NCI-H226 (cell line): ENCODE results near the gene PLCH2.

Experiments
- DNase-seq: peaks from one replicate; pipeline ENCODE4 v3.0.0-alpha.2; 2015

PLCH2 gene

DNA sequence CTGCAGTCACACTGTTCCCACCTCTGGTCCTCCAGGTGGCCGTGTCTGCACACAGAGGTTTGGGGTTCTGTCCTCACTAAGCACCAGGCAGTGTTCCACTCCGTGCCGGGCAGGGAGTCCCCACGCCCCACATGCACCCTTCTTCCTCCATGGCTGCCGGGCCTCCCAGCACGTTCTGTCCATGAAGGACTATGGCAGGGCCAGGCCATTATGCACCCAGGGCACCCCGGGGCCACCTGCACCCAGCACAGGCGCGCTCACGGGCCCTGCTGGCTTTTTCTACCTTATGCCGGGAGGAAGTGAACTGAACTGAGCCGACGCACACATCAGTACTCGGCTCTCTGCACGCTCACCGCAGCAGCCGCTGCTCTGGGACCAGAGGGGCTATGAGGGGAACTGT, 40.0 kb downstream of the PLCH2 start:
- no peak for DNase-seq

DNA sequence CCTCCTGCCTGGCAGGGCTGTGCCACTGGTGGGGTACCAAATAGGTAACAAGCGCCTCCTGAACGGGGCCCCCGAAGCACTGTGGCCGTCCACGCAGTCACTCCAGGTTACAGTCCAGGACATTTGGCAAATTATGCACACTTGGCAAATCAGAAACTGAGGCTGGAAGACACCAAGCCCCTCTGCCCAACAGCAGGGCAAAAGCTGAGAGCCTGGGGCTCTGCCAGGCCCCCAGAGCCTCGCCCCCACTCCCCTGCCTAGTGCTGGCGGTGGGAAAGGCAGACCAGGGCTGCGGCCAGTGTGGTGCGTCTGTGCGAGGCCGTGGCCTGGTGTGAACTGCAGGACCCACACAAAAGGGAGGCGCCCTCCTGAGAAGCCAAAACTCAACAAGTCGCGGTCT, 40.9 kb downstream of the PLCH2 start:
- no peak for DNase-seq

- no peak for DNase-seq
These were observed 41.9 kb downstream of the PLCH2 start for GRCh38 chr1:2517966-2518365.

GRCh38 chr1:2518528-2518927, 42.4 kb downstream of the PLCH2 start:
- DNase-seq, result no peak

DNA sequence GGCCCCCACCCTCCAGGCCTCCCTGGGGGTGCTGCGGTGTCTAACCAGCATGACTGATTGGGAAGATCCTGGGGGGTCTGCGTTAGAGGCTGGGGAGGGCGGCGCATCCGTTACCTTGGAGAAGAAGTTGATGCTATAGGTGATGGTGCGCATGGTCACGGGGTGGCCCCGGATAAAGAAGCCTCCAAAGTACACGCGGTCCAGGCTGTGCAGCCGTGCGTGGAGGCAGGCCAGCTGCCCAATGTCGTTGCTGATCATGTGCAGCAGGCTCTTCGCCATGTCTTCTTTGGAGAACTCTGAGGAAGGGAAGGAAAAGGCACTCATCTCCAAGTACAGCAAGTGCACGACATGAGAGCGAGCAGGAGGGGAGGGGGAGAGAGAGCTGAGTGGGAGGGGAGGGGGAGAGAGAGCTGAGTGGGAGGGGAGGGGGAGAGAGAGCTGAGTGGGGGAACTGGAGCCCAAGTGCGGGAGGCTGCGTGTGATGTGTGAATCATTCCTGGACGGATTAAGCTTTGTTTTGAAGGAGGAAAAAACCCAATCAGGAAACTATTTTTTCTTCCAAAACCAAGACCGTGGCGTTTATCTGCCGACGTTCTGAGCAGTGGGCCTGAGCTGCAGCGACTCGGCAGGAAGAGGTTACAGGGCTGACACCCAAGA, 43.1 kb downstream of the PLCH2 start:
- DNase-seq, result no peak

DNA sequence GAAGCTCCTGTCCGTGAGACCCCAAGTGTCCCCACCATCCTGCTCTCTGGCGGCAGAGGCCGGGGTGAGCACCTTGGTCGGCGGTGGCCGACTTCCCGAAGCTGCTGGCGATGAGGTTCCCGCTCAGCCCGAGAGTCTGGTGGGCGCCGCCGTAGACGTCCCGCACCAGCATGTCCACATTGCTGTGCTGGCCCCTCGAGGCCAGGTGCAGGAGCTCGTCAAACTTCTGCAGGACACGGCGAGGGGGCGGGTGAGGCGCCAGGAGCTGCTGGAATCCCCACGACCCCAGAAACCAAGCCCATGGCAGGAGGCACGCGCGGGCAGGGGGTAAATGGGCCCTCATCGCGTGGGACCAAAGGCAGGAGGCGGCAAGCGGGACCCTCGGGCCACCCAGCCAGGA, 43.6 kb downstream of the PLCH2 start:
- DNase-seq, result no peak

- no peak for DNase-seq
These were observed 44.1 kb downstream of the PLCH2 start for GRCh38 chr1:2520206-2520605.

DNA sequence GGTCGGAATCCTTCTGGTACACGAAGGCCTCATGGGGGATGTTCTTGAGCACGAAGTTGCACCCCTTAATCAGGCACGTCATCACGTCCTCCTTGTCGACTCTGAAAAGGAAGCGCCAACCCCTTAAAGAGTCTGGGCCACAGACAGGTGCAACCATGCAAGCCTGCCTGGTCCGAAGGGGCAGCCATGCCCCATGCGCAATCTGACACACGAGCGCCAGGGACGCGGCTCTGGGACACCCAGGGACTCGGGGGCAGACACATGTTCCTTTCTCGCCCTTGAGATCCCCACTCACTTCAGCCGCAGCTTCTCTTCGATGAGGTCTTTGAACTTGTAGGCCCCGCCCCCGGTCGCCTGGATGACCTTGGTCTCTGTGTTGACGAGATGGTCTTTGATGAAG, 44.7 kb downstream of the PLCH2 start:
- DNase-seq, result no peak

GRCh38 chr1:2522230-2522629, 46.1 kb downstream of the PLCH2 start:
- no peak for DNase-seq

- DNase-seq, result no peak
These were observed 47.3 kb downstream of the PLCH2 start for GRCh38 chr1:2523191-2523890.

DNA sequence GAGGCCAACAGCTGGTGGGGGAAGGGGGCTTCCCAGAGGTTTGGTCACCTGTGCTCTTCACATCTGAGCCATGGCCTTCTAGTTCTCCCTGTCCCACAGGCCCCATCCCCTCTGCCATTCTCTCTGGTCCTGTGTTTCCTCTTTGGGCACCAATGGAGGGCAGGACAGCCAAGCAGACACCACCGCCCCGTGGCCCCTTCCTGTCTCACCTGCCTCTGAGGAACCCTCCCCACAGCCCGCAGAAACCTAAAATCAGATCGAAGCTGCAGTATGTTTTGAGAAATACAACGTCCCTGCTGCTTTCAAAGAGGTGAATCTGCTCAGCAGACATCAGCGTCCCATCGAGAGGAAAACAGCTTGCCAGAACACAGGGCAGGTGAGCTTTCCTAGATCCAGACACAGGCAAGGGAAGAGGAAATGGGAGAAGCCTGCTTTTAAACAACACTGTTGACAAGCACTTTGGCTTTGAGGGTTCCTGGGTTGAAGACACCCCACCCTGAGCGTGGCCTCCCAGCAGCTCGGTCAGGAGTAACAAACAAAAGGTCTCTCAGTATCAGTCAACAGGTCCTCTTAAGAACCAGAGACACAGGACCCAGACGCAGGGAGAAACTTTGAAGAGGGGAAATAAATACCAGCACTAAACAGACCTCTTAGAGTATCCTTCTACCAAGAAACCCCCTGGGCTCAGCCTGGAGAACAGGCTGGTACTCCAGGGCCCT, 48.0 kb downstream of the PLCH2 start:
- no peak for DNase-seq

DNA sequence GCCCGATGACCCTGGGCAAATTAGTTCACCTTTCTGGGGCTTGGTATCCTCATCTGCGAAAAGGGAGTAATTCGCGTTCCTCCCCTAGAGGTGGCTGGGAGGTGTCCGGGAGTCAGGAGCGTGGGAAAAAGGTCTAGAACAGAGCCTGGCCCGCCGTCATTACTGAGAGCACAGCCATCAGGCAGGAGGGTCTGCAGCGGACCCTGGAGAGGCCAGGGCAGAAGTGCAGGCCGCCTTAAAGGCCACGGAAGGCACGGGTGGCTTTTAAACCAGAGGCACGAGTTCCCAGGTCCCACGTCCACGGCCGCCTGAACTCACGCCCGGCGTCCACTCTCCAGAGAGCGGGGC, 49.5 kb downstream of the PLCH2 start:
- no peak for DNase-seq

DNA sequence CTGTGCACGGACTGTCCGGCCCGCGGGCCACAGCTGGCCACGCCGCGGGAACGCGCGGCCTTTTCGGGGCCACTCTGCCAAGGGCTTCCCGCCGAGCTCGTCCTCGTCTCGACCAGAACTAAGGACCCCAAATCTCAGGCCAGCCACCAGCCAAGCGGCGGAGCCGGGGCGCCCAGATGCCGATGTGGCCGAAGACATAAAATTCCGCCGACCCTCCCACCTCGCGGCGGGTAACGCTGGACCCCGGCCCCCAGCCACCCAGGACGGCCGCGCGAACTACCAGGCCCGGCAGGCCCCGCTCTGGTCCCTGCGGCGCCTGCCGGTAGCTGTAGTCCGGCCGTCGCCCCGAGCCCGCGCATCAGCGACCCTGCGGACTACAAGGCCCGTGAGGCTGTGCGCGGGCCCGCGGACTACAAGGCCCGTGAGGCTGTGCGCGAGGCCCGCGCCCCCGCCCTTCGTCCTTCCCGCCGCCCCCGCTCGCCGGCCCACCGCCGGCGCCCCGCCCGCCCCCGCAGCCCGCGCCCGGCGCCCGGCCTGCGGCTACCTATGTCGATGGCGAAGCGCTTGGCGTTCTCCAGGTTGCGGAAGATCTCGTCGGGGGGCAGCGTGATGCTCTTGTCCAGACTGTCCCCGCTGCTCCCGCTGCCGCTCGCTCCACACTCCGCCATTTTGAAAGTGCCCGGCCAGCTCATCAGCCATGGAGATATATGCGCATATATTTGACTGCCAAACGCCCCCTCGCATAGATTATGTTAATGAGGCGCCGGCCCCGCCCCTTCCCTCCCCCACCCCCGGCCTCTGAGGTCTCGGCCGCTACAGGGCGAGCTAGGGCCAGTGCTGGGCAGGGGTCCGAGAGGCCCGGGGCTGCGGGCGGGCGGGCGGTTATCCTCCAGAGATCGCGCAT, 50.1 kb downstream of the PLCH2 start, which contains the start of gene PANK4:
Gene PANK4 (minus strand): TSS at position 677 of the 904 bp plus-strand sequence. CDS start 9 bp downstream, at position 668.
- peak; percentile 90 for DNase-seq

DNA sequence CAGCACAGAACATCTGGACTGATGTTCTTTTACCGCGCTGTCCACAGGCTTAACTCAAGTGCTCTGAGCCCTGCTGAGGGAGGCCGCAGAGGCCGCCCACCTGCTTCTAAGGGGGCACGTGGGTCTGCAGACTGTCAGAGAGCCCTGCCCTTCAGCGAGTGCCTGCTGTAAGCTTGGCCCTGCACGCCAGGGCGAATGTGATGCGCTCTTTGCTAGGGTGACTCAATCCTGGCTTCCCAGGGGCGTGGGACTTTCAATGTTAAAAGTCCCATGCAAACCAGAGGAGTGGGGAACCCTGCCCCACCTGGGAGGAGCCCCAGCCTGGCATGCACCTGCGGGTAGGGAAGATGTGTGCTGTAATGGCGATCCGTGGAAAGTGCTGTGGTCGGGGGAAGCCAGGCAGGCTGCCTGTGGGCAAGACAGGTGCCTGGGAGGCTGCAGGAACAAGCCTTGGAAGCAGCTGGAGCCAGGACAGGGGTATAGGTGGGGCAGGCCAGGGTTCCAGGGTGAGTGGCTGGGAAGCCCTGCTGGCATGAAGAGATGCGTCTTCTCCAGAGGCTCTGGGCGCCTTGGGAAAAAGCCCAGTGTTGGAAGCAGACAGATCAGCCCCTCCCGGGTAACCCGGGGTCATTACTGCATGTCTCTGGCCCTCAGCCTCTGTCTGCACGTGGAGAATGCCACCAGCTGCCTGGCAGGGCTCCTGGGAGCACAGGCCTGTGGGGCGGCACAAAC, 50.9 kb downstream of the PLCH2 start:
- DNase-seq, result peak; percentile 12

- DNase-seq, result no peak
These were observed 51.4 kb downstream of the PLCH2 start for GRCh38 chr1:2527556-2527860.

GRCh38 chr1:2528016-2528415, 51.9 kb downstream of the PLCH2 start:
- no peak for DNase-seq

DNA sequence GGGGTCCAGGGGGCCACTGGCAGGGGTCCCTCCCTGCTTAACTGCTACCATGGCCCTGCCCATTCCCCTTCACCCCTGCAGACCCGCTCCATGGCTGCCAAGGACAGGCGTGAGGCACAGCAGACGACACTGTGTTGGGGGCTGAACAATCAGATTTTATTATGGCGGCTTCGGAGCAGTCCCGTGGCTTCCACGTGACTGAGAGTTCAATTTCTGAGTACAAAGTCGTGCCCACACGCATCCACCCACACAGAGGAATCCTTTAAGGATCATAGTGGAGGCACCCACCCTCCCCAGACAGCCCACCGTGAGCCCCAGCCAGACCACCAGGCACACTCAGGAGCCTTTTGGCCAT, 52.5 kb downstream of the PLCH2 start:
- no peak for DNase-seq

DNA sequence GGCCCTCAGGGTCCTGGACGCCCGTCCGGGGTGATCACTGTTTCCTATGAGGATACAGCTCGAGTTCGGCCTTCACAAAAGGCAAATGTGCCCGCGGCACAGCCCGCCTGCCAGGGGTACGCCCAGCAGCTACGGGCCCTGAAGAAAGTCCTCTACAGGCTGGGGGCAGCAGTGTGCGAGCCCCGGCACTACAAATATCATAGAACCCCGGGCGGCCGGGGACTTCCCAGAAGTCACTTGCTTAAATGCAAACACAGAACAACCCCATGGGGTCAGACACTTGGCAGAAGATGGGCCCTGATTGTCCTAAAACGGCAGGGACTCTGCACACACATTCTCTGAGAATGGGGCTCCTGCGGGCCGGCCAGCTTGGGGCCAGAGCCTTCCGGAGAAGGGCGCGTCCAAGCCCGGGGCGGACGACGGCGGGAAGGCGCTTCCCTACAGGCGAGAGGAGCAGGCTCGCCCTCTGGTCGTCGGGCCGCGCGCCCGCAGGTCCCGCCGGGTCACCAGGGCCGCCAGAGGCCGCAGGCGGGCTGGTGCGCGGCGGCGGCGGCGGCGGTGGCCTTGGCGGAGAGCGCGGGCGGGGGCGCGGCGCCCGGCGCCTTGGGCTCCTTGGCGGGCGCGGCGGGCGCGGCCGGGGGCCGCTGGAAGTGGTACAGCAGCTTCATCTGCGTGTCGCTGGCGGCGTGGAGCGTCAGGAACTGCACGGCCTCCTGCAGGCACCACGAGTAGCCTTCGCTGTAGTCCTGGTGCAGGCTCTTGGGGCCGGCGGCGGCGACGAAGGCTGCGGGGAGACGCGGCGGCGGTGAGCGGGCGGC, 53.1 kb downstream of the PLCH2 start:
- no peak for DNase-seq

DNA sequence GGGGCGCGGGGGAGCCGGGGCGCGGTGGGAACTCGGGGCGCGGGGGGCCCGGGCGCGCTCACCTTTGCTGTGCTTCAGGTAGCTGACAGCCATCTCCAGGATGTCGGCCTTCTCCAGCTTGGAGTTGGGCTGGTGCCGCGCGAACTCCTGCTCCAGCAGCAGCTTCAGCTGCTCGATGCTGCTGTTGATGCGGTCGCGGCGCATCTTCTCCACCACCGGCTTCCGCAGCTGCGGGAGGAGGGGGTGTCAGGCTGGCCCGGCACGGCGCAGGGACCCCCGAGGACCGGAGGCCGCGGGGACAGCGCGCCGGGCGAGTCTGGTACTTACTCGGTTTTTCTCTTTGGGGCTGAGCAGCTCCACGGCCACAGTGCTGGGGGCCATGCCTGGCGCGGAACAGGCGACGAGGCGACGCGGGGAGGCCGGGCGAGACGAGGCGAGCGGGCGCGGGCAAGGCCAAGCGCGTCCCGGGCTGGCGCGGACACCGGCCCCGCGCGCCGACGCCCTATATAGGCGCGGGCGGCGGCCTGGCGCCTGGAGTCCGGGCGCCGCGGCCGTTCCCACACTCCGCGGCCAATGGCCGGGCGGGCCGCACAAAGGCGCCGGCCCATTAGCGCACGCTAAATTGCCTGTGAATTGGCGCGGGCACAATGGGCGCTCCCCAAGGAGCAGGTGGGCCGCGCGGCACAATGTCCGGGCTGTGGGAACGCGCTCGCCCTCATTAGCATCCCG, 53.9 kb downstream of the PLCH2 start, which contains the start of gene HES5:
Gene HES5 (minus strand): TSS at position 480 of the 729 bp plus-strand sequence. CDS start 99 bp downstream, at position 381.
- DNase-seq, result peak; percentile 30

GRCh38 chr1:2530513-2531361, 54.6 kb downstream of the PLCH2 start:
- DNase-seq, result no peak
